PC-9 (cell line): ENCODE results near the gene DIDO1. TPM values are rescaled to one million over a fixed set of nuclear protein-coding genes. Genes with fewer than 3 reads are reported as not detected.

ENCODE experiments used
- BruUV-seq: library from RNA; stranded (reverse); fragments of 400-500 nt; replicated peaks from 2 replicates; lab custom pipeline; 2021; lab: Mats Ljungman, UMichigan
- CTCF ChIA-PET: fragments of 300-600 bp; sonication (Branson Sonifier 250); formaldehyde crosslinking; loops from one replicate; lab custom pipeline; 2022; ENCODE audit warnings: antibody characterized with exemption; lab: Charles Lee
- POLR2A ChIA-PET: fragments of 300-600 bp; sonication (Branson Sonifier 250); formaldehyde crosslinking; loops from one replicate; lab custom pipeline; 2022; ENCODE audit warnings: antibody characterized with exemption; ENCODE audit not compliant: unreplicated experiment; lab: Charles Lee
- DNase-seq, 2 experiments: peaks; one replicate each; pipeline versions ENCODE4 v3.0.0 to v3.0.0-alpha.2; 2015 to 2022; ENCODE audit warnings: mixed read lengths in 1 of 2
- H2AFZ ChIP-seq: fragments of 200-600 bp; sonication (generic); 2 replicates; pipeline ENCODE4 v1.8.1; 2017; ENCODE audit warnings: antibody characterized with exemption
- H3F3A ChIP-seq: fragments of 200-600 bp; sonication (generic); 2 replicates; pipeline ENCODE4 v1.8.1; 2017; ENCODE audit warnings: antibody characterized with exemption, mild to moderate bottlenecking, low read depth; ENCODE audit not compliant: insufficient read depth
- H3K27ac ChIP-seq: fragments of 200-600 bp; sonication (generic); 2 replicates; pipeline ENCODE4 v1.6.1; 2016; ENCODE audit warnings: mixed run types
- H3K27me3 ChIP-seq: fragments of 200-600 bp; sonication (generic); 2 replicates; pipeline ENCODE4 v1.6.1; 2016; ENCODE audit warnings: low read depth, mixed run types; ENCODE audit not compliant: insufficient read depth
- H3K36me3 ChIP-seq: fragments of 200-600 bp; sonication (generic); 2 replicates; pipeline ENCODE4 v1.6.1; 2016; ENCODE audit warnings: low read depth, mixed run types
- H3K4me1 ChIP-seq: fragments of 200-600 bp; sonication (generic); replicated peaks from 2 replicates; pipeline ENCODE4 v1.6.1; 2016; ENCODE audit warnings: mixed run types; ENCODE audit not compliant: insufficient read depth
- H3K4me2 ChIP-seq: fragments of 200-600 bp; sonication (generic); 2 replicates; pipeline ENCODE4 v1.6.1; 2017; ENCODE audit warnings: mixed run types
- H3K4me3 ChIP-seq: fragments of 200-600 bp; sonication (generic); 2 replicates; pipeline ENCODE4 v1.6.1; 2016; ENCODE audit warnings: mixed run types
- H3K79me2 ChIP-seq: fragments of 200-600 bp; sonication (generic); 2 replicates; pipeline ENCODE4 v1.6.1; 2017; ENCODE audit warnings: low read depth, mixed run types
- H3K9me2 ChIP-seq: fragments of 200-600 bp; sonication (generic); 2 replicates; pipeline ENCODE4 v1.8.1; 2017; ENCODE audit warnings: mild to moderate bottlenecking; ENCODE audit not compliant: insufficient read depth
- H3K9me3 ChIP-seq: fragments of 200-600 bp; sonication (generic); 2 replicates; pipeline ENCODE4 v1.8.1; 2016; ENCODE audit warnings: low read depth; ENCODE audit not compliant: insufficient read depth
- H4K20me1 ChIP-seq: fragments of 200-600 bp; sonication (generic); 2 replicates; pipeline ENCODE4 v1.8.1; 2017; ENCODE audit not compliant: insufficient read depth
- EZH2 ChIP-seq: fragments of 200-600 bp; sonication (generic); IDR thresholded peaks from 2 replicates; pipeline ENCODE4 v1.8.0; 2017; ENCODE audit warnings: antibody characterized with exemption, low read depth
- intact Hi-C: fragments of 100-400 bp; cut with micrococcal nuclease; formaldehyde crosslinking; loops from one replicate; pipeline ENCODE4 v1.10.0; 2022; ENCODE audit not compliant: unreplicated experiment
- total RNA-seq: library from RNA; stranded (reverse); gene quantifications from 2 replicates; pipeline ENCODE4 v1.2.3, GENCODE V29; 2021
- TF ChIP-seq, protein P1 (sequence below): fragments of 200-600 bp; sonication (generic); conservative IDR thresholded peaks from 2 replicates; pipeline ENCODE4 v1.6.1; 2017; ENCODE audit warnings: mixed run types, antibody characterized with exemption, mild to moderate bottlenecking, moderate library complexity

The DIDO1 gene
- total RNA-seq, 1 experiment from 2014 or later = 61.4 TPM

DNA sequence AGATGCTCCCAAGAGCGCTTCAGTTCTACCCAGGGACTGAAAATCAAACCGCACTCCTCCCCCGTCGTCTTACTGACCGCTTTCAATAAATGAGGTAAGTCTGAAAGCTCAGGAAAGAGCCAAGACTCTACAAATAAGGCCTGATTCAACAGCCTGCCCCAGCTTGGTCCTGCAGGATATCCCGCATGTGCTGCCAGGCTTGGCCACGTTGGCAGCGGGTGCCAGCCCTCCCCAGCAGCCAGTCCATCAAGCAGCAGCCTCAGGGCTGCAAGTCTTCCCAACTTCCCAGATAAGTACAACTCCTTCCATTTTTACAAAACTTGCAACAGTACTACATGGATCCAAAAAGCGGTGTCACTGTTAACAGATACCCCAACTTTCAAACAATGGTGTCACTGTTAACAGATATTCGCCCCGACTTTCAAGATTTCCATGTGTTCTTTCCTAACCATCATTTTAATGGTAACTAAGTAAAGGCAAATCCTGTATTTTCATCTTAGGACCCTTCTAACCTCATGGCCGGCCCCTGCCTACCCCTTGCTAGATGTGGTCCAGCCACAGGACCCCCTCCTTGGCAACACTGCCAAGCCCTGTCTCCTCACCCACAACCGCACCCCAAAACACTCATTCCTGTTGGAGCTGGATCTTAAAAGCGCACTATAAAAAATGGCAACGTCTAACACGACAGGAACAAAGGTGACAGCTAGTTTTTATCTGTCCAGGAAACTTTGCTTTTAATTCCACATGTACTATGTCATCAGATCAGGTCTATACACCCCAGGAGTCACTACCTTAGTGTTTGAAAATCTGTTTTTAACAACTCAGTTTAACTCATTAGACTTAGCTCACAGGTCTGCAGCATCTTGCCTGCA is 28.0 kb downstream of the DIDO1 start:
- Histone ChIP-seq H3K9me2 (no peaks in the 10 kb centered on the region), H2AFZ (no peak overlapping the region), H3K27me3 (no peaks in the 10 kb centered on the region), H3K4me3 (no peak overlapping the region), H3K79me2 (no peaks in the 10 kb centered on the region), H3K27ac (no peak overlapping the region), H3K36me3 (peaks cover 21% of the 10 kb centered on the region), H3K4me2 (no peak overlapping the region), H4K20me1 (peaks cover 33% of the 10 kb centered on the region), H3K9me3 (no peaks in the 10 kb centered on the region), H3F3A (peaks cover 54% of the 10 kb centered on the region), H3K4me1 (peaks cover 8% of the 10 kb centered on the region)
- intact Hi-C loops = no loop called here
- DNase-seq = no peak
- ChIA-PET CTCF (no interaction called here), POLR2A (no interaction called here)
- TF ChIP-seq, protein P1, sequence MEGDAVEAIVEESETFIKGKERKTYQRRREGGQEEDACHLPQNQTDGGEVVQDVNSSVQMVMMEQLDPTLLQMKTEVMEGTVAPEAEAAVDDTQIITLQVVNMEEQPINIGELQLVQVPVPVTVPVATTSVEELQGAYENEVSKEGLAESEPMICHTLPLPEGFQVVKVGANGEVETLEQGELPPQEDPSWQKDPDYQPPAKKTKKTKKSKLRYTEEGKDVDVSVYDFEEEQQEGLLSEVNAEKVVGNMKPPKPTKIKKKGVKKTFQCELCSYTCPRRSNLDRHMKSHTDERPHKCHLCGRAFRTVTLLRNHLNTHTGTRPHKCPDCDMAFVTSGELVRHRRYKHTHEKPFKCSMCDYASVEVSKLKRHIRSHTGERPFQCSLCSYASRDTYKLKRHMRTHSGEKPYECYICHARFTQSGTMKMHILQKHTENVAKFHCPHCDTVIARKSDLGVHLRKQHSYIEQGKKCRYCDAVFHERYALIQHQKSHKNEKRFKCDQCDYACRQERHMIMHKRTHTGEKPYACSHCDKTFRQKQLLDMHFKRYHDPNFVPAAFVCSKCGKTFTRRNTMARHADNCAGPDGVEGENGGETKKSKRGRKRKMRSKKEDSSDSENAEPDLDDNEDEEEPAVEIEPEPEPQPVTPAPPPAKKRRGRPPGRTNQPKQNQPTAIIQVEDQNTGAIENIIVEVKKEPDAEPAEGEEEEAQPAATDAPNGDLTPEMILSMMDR = no peak
- TF ChIP-seq EZH2 = no peak
- TSS peak; percentile 2 for BruUV-seq

DNA sequence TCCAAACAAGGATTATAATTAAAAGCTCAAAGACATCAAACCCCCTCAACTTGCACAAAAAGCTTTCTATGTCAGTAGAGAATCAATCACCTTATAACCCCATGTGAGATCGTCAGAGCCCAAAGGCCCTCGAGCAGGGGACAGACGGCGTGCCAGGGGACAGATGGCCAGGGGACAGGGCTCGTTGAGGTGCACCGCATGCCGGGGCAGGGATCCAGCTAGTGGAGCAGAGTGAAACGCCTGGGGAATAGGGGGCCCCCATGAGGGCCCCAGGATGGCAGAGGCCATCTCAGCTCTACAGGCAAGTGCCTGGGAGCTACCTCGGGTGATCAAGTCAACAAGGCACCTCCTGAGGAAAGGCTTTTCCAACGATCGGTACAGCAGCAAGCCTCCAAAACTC is 28.6 kb downstream of the DIDO1 start:
- Histone ChIP-seq H3K36me3 (peaks cover 24% of the 10 kb centered on the region), H3F3A (peaks cover 54% of the 10 kb centered on the region), H3K27ac (no peak overlapping the region), H2AFZ (no peak overlapping the region), H3K4me3 (no peak overlapping the region), H3K4me1 (peaks cover 8% of the 10 kb centered on the region), H3K79me2 (no peaks in the 10 kb centered on the region), H4K20me1 (peaks cover 37% of the 10 kb centered on the region), H3K4me2 (no peak overlapping the region), H3K27me3 (no peaks in the 10 kb centered on the region), H3K9me2 (no peaks in the 10 kb centered on the region), H3K9me3 (no peaks in the 10 kb centered on the region)
- ChIA-PET CTCF (no interaction called here), POLR2A (no interaction called here)
- no peak for TF ChIP-seq EZH2
- TF ChIP-seq, protein P1 = no peak
- DNase-seq = no peak
- no TSS peak for BruUV-seq
- intact Hi-C loops = no loop called here

DNA sequence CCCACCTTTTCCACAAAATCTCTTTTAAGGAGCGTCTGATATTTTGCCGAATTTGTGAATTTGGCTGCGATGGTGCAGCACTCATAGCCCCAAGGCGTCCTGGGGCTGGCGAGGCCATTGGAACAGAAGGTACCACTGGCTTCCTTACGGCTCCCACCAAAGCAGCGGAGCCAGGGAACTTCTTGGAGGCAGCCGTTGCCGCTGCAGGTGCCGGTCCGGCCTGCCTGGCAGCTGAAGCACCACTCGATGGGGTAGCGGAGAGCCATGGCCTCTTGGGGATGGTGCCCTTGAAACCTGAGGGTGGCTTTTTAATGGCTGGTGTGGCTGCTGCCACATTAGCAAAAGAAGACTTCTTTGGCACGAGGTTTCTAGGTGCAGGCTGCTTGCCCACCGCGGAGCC is 29.8 kb downstream of the DIDO1 start:
- TF ChIP-seq, protein P1 = no peak
- TF ChIP-seq EZH2 = no peak
- Histone ChIP-seq H3F3A (peaks cover 46% of the 10 kb centered on the region), H3K9me2 (no peaks in the 10 kb centered on the region), H3K9me3 (no peaks in the 10 kb centered on the region), H3K36me3 (peaks cover 32% of the 10 kb centered on the region), H3K79me2 (no peaks in the 10 kb centered on the region), H3K4me3 (no peak overlapping the region), H4K20me1 (peaks cover 37% of the 10 kb centered on the region), H2AFZ (no peak overlapping the region), H3K4me1 (peaks cover 8% of the 10 kb centered on the region), H3K27me3 (no peaks in the 10 kb centered on the region), H3K27ac (no peak overlapping the region), H3K4me2 (no peak overlapping the region)
- ChIA-PET CTCF (no interaction called here), POLR2A (no interaction called here)
- intact Hi-C loops = no loop called here
- no TSS peak for BruUV-seq
- no peak for DNase-seq
